CD4-positive, alpha-beta T cell (primary cell): ENCODE data around the gene WWOX. TPM values are rescaled to one million over a fixed set of nuclear protein-coding genes. Genes with fewer than 3 reads are reported as not detected.

Source experiments
- ATAC-seq: fragments of 200-7000 bp; cut with Tn5 transposase; one replicate; pipeline ENCODE4 v1.10.0; 2022; ENCODE audit warnings: mild to moderate bottlenecking; ENCODE audit not compliant: poor library complexity
- CTCF ChIA-PET: fragments of 350-600 bp; sonication (Branson Sonifier 250); formaldehyde crosslinking; loops from one replicate; lab custom pipeline; 2021; ENCODE audit warnings: antibody characterized with exemption, inconsistent platforms; lab: Charles Lee
- POLR2A ChIA-PET: fragments of 350-600 bp; sonication (Branson Sonifier 250); formaldehyde crosslinking; loops from one replicate; lab custom pipeline; 2021; ENCODE audit warnings: antibody characterized with exemption, inconsistent platforms; lab: Charles Lee
- DNase-seq, 14 experiments: peaks; one replicate each; pipeline ENCODE4 v3.0.0-alpha.2; 2013 to 2020; ENCODE audit warnings: mixed read lengths in 2 of 14
- H3K27ac ChIP-seq, 2 donors: one replicate each; pipeline versions ENCODE4 v1.5.1 to v1.7.0; 2013; ENCODE audit warnings: low read length in 2 of 2, low read depth in 1 of 2, mild to moderate bottlenecking in 1 of 2
- H3K27me3 ChIP-seq, 2 experiments: 1 replicate in 1 of 2; 2 replicates in 1 of 2; pipeline versions ENCODE4 v1.6.1 to v1.7.0; 2013; ENCODE audit warnings: low read length in 2 of 2, control low read depth in 1 of 2, mild to moderate bottlenecking in 1 of 2, moderate library complexity in 1 of 2; ENCODE audit not compliant: insufficient read depth in 2 of 2, control insufficient read depth in 1 of 2
- H3K36me3 ChIP-seq: one replicate; pipeline ENCODE4 v1.6.1; 2013; ENCODE audit warnings: low read length, control low read depth; ENCODE audit not compliant: insufficient read depth
- H3K4me1 ChIP-seq: one replicate; pipeline ENCODE4 v1.6.1; 2013; ENCODE audit warnings: low read length, control low read depth; ENCODE audit not compliant: insufficient read depth
- H3K4me3 ChIP-seq: one replicate; pipeline ENCODE4 v1.5.1; 2013; ENCODE audit warnings: mild to moderate bottlenecking, low read length, moderate library complexity
- H3K9me3 ChIP-seq, 2 experiments: 1 replicate in 1 of 2; 2 replicates in 1 of 2; pipeline versions ENCODE4 v1.6.1 to v1.7.0; 2013; ENCODE audit warnings: low read length in 2 of 2, mild to moderate bottlenecking in 2 of 2, control low read depth in 1 of 2, moderate library complexity in 1 of 2; ENCODE audit not compliant: control insufficient read depth in 1 of 2, insufficient read depth in 1 of 2
- H3K27ac Mint-ChIP-seq: one replicate; pipeline ENCODE4 v1.8.0; 2020; ENCODE audit warnings: mixed read lengths
- H3K27me3 Mint-ChIP-seq: one replicate; pipeline ENCODE4 v1.8.0; 2021; ENCODE audit warnings: mixed read lengths
- H3K36me3 Mint-ChIP-seq: one replicate; pipeline ENCODE4 v1.8.0; 2021; ENCODE audit warnings: low read depth, mixed read lengths
- H3K4me1 Mint-ChIP-seq: one replicate; pipeline ENCODE4 v1.8.0; 2021; ENCODE audit warnings: low read depth, mixed read lengths
- H3K4me3 Mint-ChIP-seq: one replicate; pipeline ENCODE4 v1.8.0; 2020; ENCODE audit warnings: mild to moderate bottlenecking, mixed read lengths
- H3K9me3 Mint-ChIP-seq: one replicate; pipeline ENCODE4 v1.8.0; 2020; ENCODE audit warnings: mixed read lengths
- intact Hi-C, 2 experiments: fragments of 100-400 bp; cut with DNase I in 1 of 2; cut with micrococcal nuclease in 1 of 2; formaldehyde crosslinking; loops; one replicate each; pipeline versions ENCODE4 v1.15.1 to v1.9.0; 2023 to 2025; cut with DNase I, micrococcal nuclease
- total RNA-seq, 174 experiments: library from RNA in 2 of 174; stranded (reverse) in 2 of 174; gene quantifications; one replicate each; pipeline ENCODE4 v1.2.3 and lab custom pipeline; 2021 to 2026
- TF ChIP-seq, protein P1 (sequence below): fragments of 200-600 bp; IDR thresholded peaks from one replicate; pipeline ENCODE4 v1.8.0; 2022; ENCODE audit warnings: antibody characterized with exemption, mild to moderate bottlenecking

WWOX gene
- total RNA-seq, 2 experiments from 2014 or later: 19.3 to 21.7 TPM

DNA sequence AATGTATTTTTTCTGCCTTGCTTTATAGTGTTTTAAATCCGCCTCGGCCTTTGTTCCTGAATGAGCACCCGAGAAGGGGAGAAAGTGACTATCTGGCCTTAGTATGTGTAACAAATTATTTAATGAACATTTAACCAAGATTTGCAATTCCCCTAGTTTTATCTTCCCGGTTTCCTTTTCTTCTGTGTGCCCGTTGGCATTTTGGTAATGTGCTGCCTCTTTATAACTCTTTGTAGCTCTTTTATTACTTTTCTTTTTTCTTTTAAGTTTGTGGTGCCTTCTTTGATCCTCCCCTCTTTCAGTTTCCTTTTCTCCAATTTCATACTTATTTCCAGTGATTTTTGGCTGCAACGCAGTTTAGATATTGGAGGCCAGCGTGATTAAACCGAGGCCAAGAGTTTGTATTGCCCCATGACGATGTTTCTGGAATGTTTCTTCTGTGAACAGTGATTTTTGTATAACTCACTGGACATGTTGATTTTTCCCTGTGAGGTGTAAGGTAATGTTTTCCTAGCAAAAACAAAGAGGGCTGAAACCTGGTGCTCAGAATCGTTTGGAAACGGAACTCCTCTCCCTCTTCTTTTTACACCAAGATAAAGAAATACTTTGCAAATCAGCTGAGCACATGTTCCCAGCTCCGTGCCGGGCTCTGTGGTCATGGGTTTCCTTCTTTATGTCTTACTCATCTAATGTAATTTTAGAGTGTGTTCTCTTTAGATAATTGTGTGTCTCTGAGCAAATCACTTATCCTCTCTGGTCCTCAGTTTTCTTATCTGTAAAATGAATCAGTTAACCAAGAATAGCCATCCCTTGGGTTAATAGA lies 344.3 kb downstream of the WWOX start:
- Mint-ChIP-seq H3K4me3 (no peak overlapping the region), H3K9me3 (no peaks in the 10 kb centered on the region), H3K36me3 (no peaks in the 10 kb centered on the region), H3K4me1 (peaks cover 6% of the 10 kb centered on the region), H3K27ac (no peak overlapping the region), H3K27me3 (no peaks in the 10 kb centered on the region)
- Histone ChIP-seq H3K27me3 (no peaks in the 10 kb centered on the region), H3K4me3 (no peak overlapping the region), H3K27ac (no peak overlapping the region), H3K9me3 (no peaks in the 10 kb centered on the region), H3K4me1 (no peaks in the 10 kb centered on the region), H3K36me3 (no peaks in the 10 kb centered on the region)
- ChIA-PET CTCF (no interaction called here), POLR2A (no interaction called here)
- ATAC-seq (no peak), DNase-seq (no peak)
- TF ChIP-seq, protein P1, sequence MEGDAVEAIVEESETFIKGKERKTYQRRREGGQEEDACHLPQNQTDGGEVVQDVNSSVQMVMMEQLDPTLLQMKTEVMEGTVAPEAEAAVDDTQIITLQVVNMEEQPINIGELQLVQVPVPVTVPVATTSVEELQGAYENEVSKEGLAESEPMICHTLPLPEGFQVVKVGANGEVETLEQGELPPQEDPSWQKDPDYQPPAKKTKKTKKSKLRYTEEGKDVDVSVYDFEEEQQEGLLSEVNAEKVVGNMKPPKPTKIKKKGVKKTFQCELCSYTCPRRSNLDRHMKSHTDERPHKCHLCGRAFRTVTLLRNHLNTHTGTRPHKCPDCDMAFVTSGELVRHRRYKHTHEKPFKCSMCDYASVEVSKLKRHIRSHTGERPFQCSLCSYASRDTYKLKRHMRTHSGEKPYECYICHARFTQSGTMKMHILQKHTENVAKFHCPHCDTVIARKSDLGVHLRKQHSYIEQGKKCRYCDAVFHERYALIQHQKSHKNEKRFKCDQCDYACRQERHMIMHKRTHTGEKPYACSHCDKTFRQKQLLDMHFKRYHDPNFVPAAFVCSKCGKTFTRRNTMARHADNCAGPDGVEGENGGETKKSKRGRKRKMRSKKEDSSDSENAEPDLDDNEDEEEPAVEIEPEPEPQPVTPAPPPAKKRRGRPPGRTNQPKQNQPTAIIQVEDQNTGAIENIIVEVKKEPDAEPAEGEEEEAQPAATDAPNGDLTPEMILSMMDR: no peak
- intact Hi-C loops: no loop called here

- ATAC-seq: no peak
- CTCF ChIA-PET: no interaction called here
- H3K27me3 ChIP-seq: no peaks in the 10 kb centered on the region
These were observed 346.4 kb downstream of the WWOX start for GRCh38 chr16:78445818-78446217.

DNA sequence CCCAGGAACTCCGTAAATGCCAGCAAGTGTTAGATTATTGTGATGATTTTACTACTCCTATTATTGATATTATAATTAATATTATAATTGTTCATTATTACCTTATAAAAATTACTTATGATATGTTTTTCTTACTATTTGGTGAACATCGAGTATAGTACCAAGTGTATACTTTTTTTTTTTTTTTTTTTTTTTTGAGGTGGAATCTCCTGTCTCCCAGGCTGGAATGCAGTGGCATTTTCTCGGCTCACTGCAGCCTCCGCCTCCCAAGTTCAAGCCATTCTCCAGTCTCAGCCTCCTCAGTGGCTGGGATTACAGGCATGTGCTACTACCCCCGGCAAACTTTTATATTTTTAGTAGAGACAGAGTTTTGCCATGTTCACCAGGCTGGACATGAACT lies 347.0 kb downstream of the WWOX start:
- Mint-ChIP-seq H3K9me3 (no peaks in the 10 kb centered on the region), H3K4me3 (no peak overlapping the region), H3K27me3 (no peaks in the 10 kb centered on the region), H3K4me1 (peaks cover 6% of the 10 kb centered on the region), H3K36me3 (no peaks in the 10 kb centered on the region), H3K27ac (no peak overlapping the region)
- ChIA-PET POLR2A (no interaction called here), CTCF (no interaction called here)
- no peaks in the 10 kb centered on the region for H3K4me1 ChIP-seq
- H3K4me3 ChIP-seq: no peak overlapping the region
- no peaks in the 10 kb centered on the region for H3K27me3 ChIP-seq
- DNase-seq (no peak), ATAC-seq (no peak)
- no peaks in the 10 kb centered on the region for H3K9me3 ChIP-seq
- intact Hi-C loops: no loop called here
- TF ChIP-seq, protein P1: no peak
- H3K36me3 ChIP-seq: no peaks in the 10 kb centered on the region
- no peak overlapping the region for H3K27ac ChIP-seq

More at GRCh38 chr16:78445818-78446217, 346.4 kb downstream of the WWOX start:
- Histone ChIP-seq H3K4me3 (no peak overlapping the region), H3K36me3 (no peaks in the 10 kb centered on the region), H3K27ac (no peak overlapping the region), H3K9me3 (no peaks in the 10 kb centered on the region), H3K4me1 (no peaks in the 10 kb centered on the region)
- intact Hi-C loops: no loop called here
- Mint-ChIP-seq H3K27ac (no peak overlapping the region), H3K4me3 (no peak overlapping the region), H3K9me3 (no peaks in the 10 kb centered on the region), H3K36me3 (no peaks in the 10 kb centered on the region), H3K4me1 (peaks cover 6% of the 10 kb centered on the region), H3K27me3 (no peaks in the 10 kb centered on the region)
- POLR2A ChIA-PET: no interaction called here
- TF ChIP-seq, protein P1: no peak
- no peak for DNase-seq
